HEK293 (cell line): ENCODE measurements around the gene DNAJB7.

Experiments
- EGR2 ChIP-seq: fragments of 450-650 bp; formaldehyde crosslinking; IDR thresholded peaks from 2 replicates; pipeline ENCODE4 v1.5.1; 2016; ENCODE audit warnings: low read depth, missing biosample characterization, missing genetic modification characterization
- IKZF3 ChIP-seq: fragments of 450-650 bp; IDR thresholded peaks from 2 replicates; pipeline ENCODE4 v1.5.0; 2018; ENCODE audit warnings: missing biosample characterization, mild to moderate bottlenecking, missing genetic modification characterization, moderate library complexity
- INSM2 ChIP-seq: fragments of 450-650 bp; formaldehyde crosslinking; IDR thresholded peaks from 2 replicates; pipeline ENCODE4 v1.5.1; 2016; ENCODE audit warnings: missing biosample characterization, missing genetic modification characterization
- KLF7 ChIP-seq: fragments of 450-650 bp; formaldehyde crosslinking; IDR thresholded peaks from 2 replicates; pipeline ENCODE4 v1.5.1; 2016; ENCODE audit warnings: missing biosample characterization, missing genetic modification characterization, borderline replicate concordance
- KLF8 ChIP-seq: fragments of 450-650 bp; formaldehyde crosslinking; IDR thresholded peaks from 2 replicates; pipeline ENCODE4 v1.5.1; 2016; ENCODE audit warnings: missing biosample characterization, missing genetic modification characterization
- SP7 ChIP-seq: fragments of 450-650 bp; formaldehyde crosslinking; IDR thresholded peaks from 2 replicates; pipeline ENCODE4 v1.5.1; 2016; ENCODE audit warnings: missing biosample characterization, missing genetic modification characterization
- TCF7L2 ChIP-seq: IDR thresholded peaks from 2 replicates; pipeline ENCODE4 v1.6.1; 2011; ENCODE audit warnings: low read depth, mild to moderate bottlenecking, inconsistent platforms, low read length, moderate library complexity, borderline replicate concordance
- YY1 ChIP-seq: fragments of 450-650 bp; formaldehyde crosslinking; IDR thresholded peaks from 2 replicates; pipeline ENCODE4 v1.5.1; 2018; ENCODE audit warnings: missing biosample characterization, missing genetic modification characterization
- ZBTB1 ChIP-seq: fragments of 450-650 bp; formaldehyde crosslinking; IDR thresholded peaks from 2 replicates; pipeline ENCODE4 v1.5.1; 2016; ENCODE audit warnings: missing biosample characterization, missing genetic modification characterization
- ZBTB6 ChIP-seq: fragments of 450-650 bp; formaldehyde crosslinking; IDR thresholded peaks from 2 replicates; pipeline ENCODE4 v1.5.1; 2017; ENCODE audit warnings: missing biosample characterization, missing genetic modification characterization
- ZBTB7A ChIP-seq: fragments of 450-650 bp; formaldehyde crosslinking; IDR thresholded peaks from 2 replicates; pipeline ENCODE4 v1.5.1; 2016; ENCODE audit warnings: low read depth, missing biosample characterization, missing genetic modification characterization
- ZFHX2 ChIP-seq: fragments of 450-650 bp; formaldehyde crosslinking; conservative IDR thresholded peaks from 2 replicates; pipeline ENCODE4 v1.5.1; 2016; ENCODE audit warnings: missing biosample characterization, missing genetic modification characterization
- ZFP37 ChIP-seq: fragments of 450-650 bp; formaldehyde crosslinking; IDR thresholded peaks from 2 replicates; pipeline ENCODE4 v1.5.1; 2016; ENCODE audit warnings: missing biosample characterization, missing genetic modification characterization
- ZNF148 ChIP-seq: fragments of 450-650 bp; formaldehyde crosslinking; IDR thresholded peaks from 2 replicates; pipeline ENCODE4 v1.5.0; 2017; ENCODE audit warnings: missing biosample characterization, missing genetic modification characterization, borderline replicate concordance
- ZNF174 ChIP-seq: fragments of 450-650 bp; formaldehyde crosslinking; IDR thresholded peaks from 2 replicates; pipeline ENCODE4 v1.5.0; 2017; ENCODE audit warnings: missing biosample characterization, mild to moderate bottlenecking, missing genetic modification characterization
- ZNF2 ChIP-seq: fragments of 450-650 bp; formaldehyde crosslinking; IDR thresholded peaks from 2 replicates; pipeline ENCODE4 v1.5.1; 2016; ENCODE audit warnings: missing biosample characterization, missing genetic modification characterization
- ZNF37A ChIP-seq: fragments of 450-650 bp; IDR thresholded peaks from 2 replicates; pipeline ENCODE4 v1.5.1; 2018; ENCODE audit warnings: missing biosample characterization, missing genetic modification characterization
- ZNF518A ChIP-seq: fragments of 450-650 bp; formaldehyde crosslinking; conservative IDR thresholded peaks from 2 replicates; pipeline ENCODE4 v1.5.1; 2016; ENCODE audit warnings: low read depth, missing biosample characterization, missing genetic modification characterization
- ZNF621 ChIP-seq: fragments of 450-650 bp; formaldehyde crosslinking; IDR thresholded peaks from 2 replicates; pipeline ENCODE4 v1.5.1; 2017; ENCODE audit warnings: missing biosample characterization, missing genetic modification characterization
- ZNF768 ChIP-seq: fragments of 450-650 bp; formaldehyde crosslinking; IDR thresholded peaks from 2 replicates; pipeline ENCODE4 v1.5.1; 2018; ENCODE audit warnings: missing biosample characterization, mild to moderate bottlenecking, missing genetic modification characterization
- ZNF777 ChIP-seq: fragments of 450-650 bp; formaldehyde crosslinking; IDR thresholded peaks from 2 replicates; pipeline ENCODE4 v1.5.1; 2017; ENCODE audit warnings: missing biosample characterization, missing genetic modification characterization, borderline replicate concordance
- ZNF830 ChIP-seq: fragments of 450-650 bp; IDR thresholded peaks from 2 replicates; pipeline ENCODE4 v1.5.0; 2018; ENCODE audit warnings: missing biosample characterization, missing genetic modification characterization, low read depth, mild to moderate bottlenecking, moderate library complexity
- ZXDB ChIP-seq: fragments of 450-650 bp; formaldehyde crosslinking; IDR thresholded peaks from 2 replicates; pipeline ENCODE4 v1.5.1; 2016; ENCODE audit warnings: missing biosample characterization, missing genetic modification characterization
- TF ChIP-seq, protein P1 (sequence below): fragments of 450-650 bp; formaldehyde crosslinking; IDR thresholded peaks from 2 replicates; pipeline ENCODE4 v1.5.1; 2016; ENCODE audit warnings: missing biosample characterization, missing genetic modification characterization
- TF ChIP-seq, protein P2 (sequence below): fragments of 450-650 bp; formaldehyde crosslinking; IDR thresholded peaks from 2 replicates; pipeline ENCODE4 v1.5.1; 2016; ENCODE audit warnings: missing biosample characterization, missing genetic modification characterization

The DNAJB7 gene

GRCh38 chr22:40818747-40819598 is 42.9 kb downstream of the DNAJB7 start, which contains the start of gene SLC25A17 (continued):
- no peak for TF ChIP-seq INSM2 (tag by site-specific recombination)
- TF ChIP-seq ZNF174 (tag by site-specific recombination) = no peak
- peak; percentile 67 for TF ChIP-seq EGR2
- no peak for TF ChIP-seq KLF7 (tag by site-specific recombination)
- TF ChIP-seq, protein P1, sequence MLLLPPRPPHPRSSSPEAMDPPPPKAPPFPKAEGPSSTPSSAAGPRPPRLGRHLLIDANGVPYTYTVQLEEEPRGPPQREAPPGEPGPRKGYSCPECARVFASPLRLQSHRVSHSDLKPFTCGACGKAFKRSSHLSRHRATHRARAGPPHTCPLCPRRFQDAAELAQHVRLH = peak; percentile 57; the same call in 1 of the 2 replicates
- TF ChIP-seq IKZF3 (tag by site-specific recombination) = no peak
- TF ChIP-seq TCF7L2 = no peak
- TF ChIP-seq ZFHX2 (tag by site-specific recombination) = peak; percentile 78
- peak; percentile 62; the same call in 1 of the 2 replicates for TF ChIP-seq SP7 (tag by site-specific recombination)
- peak; percentile 43 for TF ChIP-seq ZFP37 (tag by site-specific recombination)
- TF ChIP-seq ZNF148 (tag by site-specific recombination) = no peak
- TF ChIP-seq, protein P2, sequence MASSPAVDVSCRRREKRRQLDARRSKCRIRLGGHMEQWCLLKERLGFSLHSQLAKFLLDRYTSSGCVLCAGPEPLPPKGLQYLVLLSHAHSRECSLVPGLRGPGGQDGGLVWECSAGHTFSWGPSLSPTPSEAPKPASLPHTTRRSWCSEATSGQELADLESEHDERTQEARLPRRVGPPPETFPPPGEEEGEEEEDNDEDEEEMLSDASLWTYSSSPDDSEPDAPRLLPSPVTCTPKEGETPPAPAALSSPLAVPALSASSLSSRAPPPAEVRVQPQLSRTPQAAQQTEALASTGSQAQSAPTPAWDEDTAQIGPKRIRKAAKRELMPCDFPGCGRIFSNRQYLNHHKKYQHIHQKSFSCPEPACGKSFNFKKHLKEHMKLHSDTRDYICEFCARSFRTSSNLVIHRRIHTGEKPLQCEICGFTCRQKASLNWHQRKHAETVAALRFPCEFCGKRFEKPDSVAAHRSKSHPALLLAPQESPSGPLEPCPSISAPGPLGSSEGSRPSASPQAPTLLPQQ = peak; percentile 78
- TF ChIP-seq ZNF768 (tag by site-specific recombination) = 0 out of 2 replicates have a peak, but pooled peaks have one; percentile 2
- TF ChIP-seq ZNF777 (tag by site-specific recombination) = 0 out of 2 replicates have a peak, but pooled peaks have one; percentile 52
- peak; percentile 45; the same call in 1 of the 2 replicates for TF ChIP-seq ZNF2 (tag by site-specific recombination)
- no peak for TF ChIP-seq ZNF830 (tag by site-specific recombination)
- TF ChIP-seq ZNF518A (tag by site-specific recombination) = 0 out of 2 replicates have a peak, but pooled peaks have one; percentile 20
- peak; percentile 74; the same call in 1 of the 2 replicates for TF ChIP-seq ZBTB7A (tag by site-specific recombination)
- peak; percentile 30; the same call in 1 of the 2 replicates for TF ChIP-seq ZXDB (tag by site-specific recombination)
- 0 out of 2 replicates have a peak, but pooled peaks have one; percentile 12 for TF ChIP-seq ZBTB6
- TF ChIP-seq ZNF37A = no peak
- peak; percentile 52 for TF ChIP-seq KLF8 (tag by site-specific recombination)
- 0 out of 2 replicates have a peak, but pooled peaks have one; percentile 12 for TF ChIP-seq ZBTB1
- TF ChIP-seq ZNF621 = no peak
- TF ChIP-seq YY1 (tag by site-specific recombination) = peak; percentile 48
